HEK293T (cell line): ENCODE data around the gene NDUFC2.
A peak's percentile ranks its signal among the peaks of the same experiment; 100 is the strongest.
"Not testable (repeated sequence)": the region's sequence is repeated elsewhere in the genome, so short reads cannot be mapped to it uniquely, and the experiment has no call there.

Source experiments
- CTCF ChIA-PET: fragments of 350-600 bp; formaldehyde crosslinking; extraction: SDS; loops from one replicate; lab custom pipeline; 2021; ENCODE audit warnings: antibody characterized with exemption, inconsistent platforms; lab: Yijun Ruan, JAX
- POLR2A ChIA-PET: fragments of 350-600 bp; formaldehyde crosslinking; extraction: SDS; loops from one replicate; lab custom pipeline; 2020; ENCODE audit warnings: antibody characterized with exemption, inconsistent platforms; lab: Yijun Ruan, JAX
- DNase-seq: peaks from one replicate; pipeline ENCODE4 v3.0.0; 2012; ENCODE audit warnings: mixed read lengths; ENCODE audit errors: extremely low spot score
- ARNT ChIP-seq: fragments of 450-650 bp; IDR thresholded peaks from 2 replicates; pipeline ENCODE4 v1.6.1; 2017; ENCODE audit warnings: mild to moderate bottlenecking
- BHLHE40 ChIP-seq: fragments of 450-650 bp; IDR thresholded peaks from 2 replicates; pipeline ENCODE4 v1.6.1; 2016; ENCODE audit warnings: mild to moderate bottlenecking, moderate library complexity, borderline replicate concordance
- CTBP1 ChIP-seq: fragments of 450-650 bp; IDR thresholded peaks from 2 replicates; pipeline ENCODE4 v1.6.1; 2016; ENCODE audit warnings: borderline replicate concordance
- ELF4 ChIP-seq: fragments of 450-650 bp; IDR thresholded peaks from 2 replicates; pipeline ENCODE4 v1.6.1; 2017; ENCODE audit warnings: antibody characterized with exemption
- FOXA1 ChIP-seq: fragments of 450-650 bp; IDR thresholded peaks from 2 replicates; pipeline ENCODE4 v1.6.1; 2016; ENCODE audit warnings: mild to moderate bottlenecking
- FOXK2 ChIP-seq: fragments of 450-650 bp; IDR thresholded peaks from 2 replicates; pipeline ENCODE4 v1.6.1; 2016; ENCODE audit warnings: mild to moderate bottlenecking
- FOXM1 ChIP-seq: fragments of 450-650 bp; IDR thresholded peaks from 2 replicates; pipeline ENCODE4 v1.6.1; 2017; ENCODE audit warnings: mild to moderate bottlenecking, borderline replicate concordance
- HDGF ChIP-seq: fragments of 450-650 bp; IDR thresholded peaks from 2 replicates; pipeline ENCODE4 v1.6.1; 2017; ENCODE audit warnings: antibody characterized with exemption, borderline replicate concordance
- L3MBTL2 ChIP-seq: fragments of 450-650 bp; conservative IDR thresholded peaks from 2 replicates; pipeline ENCODE4 v1.6.1; 2016; ENCODE audit warnings: mild to moderate bottlenecking
- LEF1 ChIP-seq: fragments of 450-650 bp; IDR thresholded peaks from 2 replicates; pipeline ENCODE4 v1.6.1; 2017; ENCODE audit warnings: mild to moderate bottlenecking, borderline replicate concordance
- NFRKB ChIP-seq: fragments of 450-650 bp; IDR thresholded peaks from 2 replicates; pipeline ENCODE4 v1.6.1; 2016; ENCODE audit warnings: mild to moderate bottlenecking, moderate library complexity
- PKNOX1 ChIP-seq: fragments of 450-650 bp; IDR thresholded peaks from 2 replicates; pipeline ENCODE4 v1.6.1; 2016
- SP1 ChIP-seq: fragments of 450-650 bp; IDR thresholded peaks from 2 replicates; pipeline ENCODE4 v1.6.1; 2017
- SUZ12 ChIP-seq: fragments of 450-650 bp; IDR thresholded peaks from 2 replicates; pipeline ENCODE4 v1.6.1; 2016; ENCODE audit warnings: mild to moderate bottlenecking
- TARDBP ChIP-seq: fragments of 450-650 bp; IDR thresholded peaks from 2 replicates; pipeline ENCODE4 v1.6.1; 2016
- ZNF384 ChIP-seq: fragments of 450-650 bp; IDR thresholded peaks from 2 replicates; pipeline ENCODE4 v1.6.1; 2016

The NDUFC2 gene

GRCh38 chr11:78078218-78079167 is 1.2 kb downstream of the NDUFC2 start:
- TF ChIP-seq LEF1 = no peak
- TF ChIP-seq ZNF384 = peak; percentile 46; the same call in 1 of the 2 replicates
- CTCF ChIA-PET = interaction anchor here (0.7 to 0.9 kb wide), 2 partner anchors 33 to 107 kb away, joined by 3 read pairs; no protein-coding TSS in a partner anchor
- POLR2A ChIA-PET = interaction anchor here (0.9 to 2.4 kb wide), 5 partner anchors 9 to 61 kb away, joined by 3 to 9 read pairs (median 4); partner anchors contain the start of gene ALG8
- no peak for DNase-seq

GRCh38 chr11:78077592-78077991 is 2.1 kb downstream of the NDUFC2 start:
- ChIA-PET CTCF (interaction anchor here (0.6 to 0.7 kb wide), 2 partner anchors 107 to 204 kb away, joined by 3 to 5 read pairs; no protein-coding TSS in a partner anchor), POLR2A (interaction anchor here (1.0 to 2.4 kb wide), 4 partner anchors 8 to 62 kb away, joined by 3 to 9 read pairs (median 5); partner anchors contain the start of gene ALG8)
- DNase-seq = not testable (repeated sequence)

- ChIA-PET POLR2A (no interaction called here), CTCF (interaction anchor here (0.6 kb wide), 2 partner anchors 73 to 204 kb away, joined by 3 to 5 read pairs; no protein-coding TSS in a partner anchor)
- TF ChIP-seq NFRKB (no peak), TARDBP (no peak), LEF1 (no peak), ARNT (no peak), PKNOX1 (no peak), SP1 (no peak), FOXK2 (no peak), ELF4 (no peak), L3MBTL2 (no peak), HDGF (no peak), BHLHE40 (no peak), FOXM1 (no peak), FOXA1 (no peak), SUZ12 (no peak), ZNF384 (no peak), CTBP1 (no peak)
- no peak for DNase-seq
Observed at GRCh38 chr11:78076733-78077403, 2.8 kb downstream of the NDUFC2 start.

- peak; percentile 31 for DNase-seq
- TF ChIP-seq TARDBP (no peak), ZNF384 (no peak), HDGF (no peak), SUZ12 (no peak)
- ChIA-PET CTCF (no interaction called here), POLR2A (no interaction called here)
Observed at GRCh38 chr11:78074756-78075155, 4.9 kb downstream of the NDUFC2 start.

GRCh38 chr11:78072455-78072854 is 7.2 kb downstream of the NDUFC2 start:
- ChIA-PET POLR2A (no interaction called here), CTCF (no interaction called here)
- DNase-seq = no peak
- TF ChIP-seq FOXA1 (no peak), HDGF (no peak), FOXK2 (no peak), ARNT (no peak), PKNOX1 (no peak), TARDBP (no peak), FOXM1 (no peak), ZNF384 (no peak), NFRKB (no peak), L3MBTL2 (no peak), SP1 (no peak), BHLHE40 (no peak), LEF1 (no peak), CTBP1 (no peak), SUZ12 (no peak), ELF4 (no peak)

- ChIA-PET POLR2A (no interaction called here), CTCF (no interaction called here)
- TF ChIP-seq FOXA1 (no peak), CTBP1 (no peak), HDGF (no peak), ELF4 (no peak)
- DNase-seq = no peak
Observed at GRCh38 chr11:78071717-78072116, 7.9 kb downstream of the NDUFC2 start.

- TF ChIP-seq LEF1 = no peak
- no peak for TF ChIP-seq SP1
- TF ChIP-seq BHLHE40 = no peak
- TF ChIP-seq NFRKB = no peak
- TF ChIP-seq L3MBTL2 = no peak
- TF ChIP-seq PKNOX1 = no peak
- CTCF ChIA-PET = interaction anchor here (0.6 kb wide), 1 partner anchor 17 kb away, joined by 3 read pairs; no protein-coding TSS in a partner anchor
- POLR2A ChIA-PET = no interaction called here
- no peak for DNase-seq
Observed at GRCh38 chr11:78070621-78071020, 9.0 kb downstream of the NDUFC2 start.
